ENCODE results near the gene AGMO. TPM values are rescaled to one million over a fixed set of nuclear protein-coding genes. Genes with fewer than 3 reads are reported as not detected.

The AGMO gene
- total RNA-seq, 3 donors from 2014 or later, result 1.4 to 4.3 (median 1.6) TPM

- Histone ChIP-seq H3K4me3 (no peak overlapping the region), H3K9me3 (peaks cover 8 to 10% of the 10 kb centered on the region in 2 donors), H3K27me3 (no peaks in the 10 kb centered on the region), H3K27ac (no peak overlapping the region), H3K36me3 (no peaks in the 10 kb centered on the region), H3K4me1 (no peaks in the 10 kb centered on the region)
- intact Hi-C loops (cut with DNase I; ENCODE audit: low total_unique reads), result no loop called here
- no peak for TF ChIP-seq POLR2AphosphoS5 (IDR thresholded peaks at IDR 0.05)
- TF ChIP-seq, protein P1, sequence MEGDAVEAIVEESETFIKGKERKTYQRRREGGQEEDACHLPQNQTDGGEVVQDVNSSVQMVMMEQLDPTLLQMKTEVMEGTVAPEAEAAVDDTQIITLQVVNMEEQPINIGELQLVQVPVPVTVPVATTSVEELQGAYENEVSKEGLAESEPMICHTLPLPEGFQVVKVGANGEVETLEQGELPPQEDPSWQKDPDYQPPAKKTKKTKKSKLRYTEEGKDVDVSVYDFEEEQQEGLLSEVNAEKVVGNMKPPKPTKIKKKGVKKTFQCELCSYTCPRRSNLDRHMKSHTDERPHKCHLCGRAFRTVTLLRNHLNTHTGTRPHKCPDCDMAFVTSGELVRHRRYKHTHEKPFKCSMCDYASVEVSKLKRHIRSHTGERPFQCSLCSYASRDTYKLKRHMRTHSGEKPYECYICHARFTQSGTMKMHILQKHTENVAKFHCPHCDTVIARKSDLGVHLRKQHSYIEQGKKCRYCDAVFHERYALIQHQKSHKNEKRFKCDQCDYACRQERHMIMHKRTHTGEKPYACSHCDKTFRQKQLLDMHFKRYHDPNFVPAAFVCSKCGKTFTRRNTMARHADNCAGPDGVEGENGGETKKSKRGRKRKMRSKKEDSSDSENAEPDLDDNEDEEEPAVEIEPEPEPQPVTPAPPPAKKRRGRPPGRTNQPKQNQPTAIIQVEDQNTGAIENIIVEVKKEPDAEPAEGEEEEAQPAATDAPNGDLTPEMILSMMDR (IDR thresholded peaks at IDR 0.05), result no peak
- TF ChIP-seq POLR2A (IDR thresholded peaks at IDR 0.05), result no peak
- DNase-seq (ENCODE audit: low spot score in 2 of 2), result no peak
These were observed 19.6 kb upstream of the AGMO start for GRCh38 chr7:15581352-15581951.

DNA sequence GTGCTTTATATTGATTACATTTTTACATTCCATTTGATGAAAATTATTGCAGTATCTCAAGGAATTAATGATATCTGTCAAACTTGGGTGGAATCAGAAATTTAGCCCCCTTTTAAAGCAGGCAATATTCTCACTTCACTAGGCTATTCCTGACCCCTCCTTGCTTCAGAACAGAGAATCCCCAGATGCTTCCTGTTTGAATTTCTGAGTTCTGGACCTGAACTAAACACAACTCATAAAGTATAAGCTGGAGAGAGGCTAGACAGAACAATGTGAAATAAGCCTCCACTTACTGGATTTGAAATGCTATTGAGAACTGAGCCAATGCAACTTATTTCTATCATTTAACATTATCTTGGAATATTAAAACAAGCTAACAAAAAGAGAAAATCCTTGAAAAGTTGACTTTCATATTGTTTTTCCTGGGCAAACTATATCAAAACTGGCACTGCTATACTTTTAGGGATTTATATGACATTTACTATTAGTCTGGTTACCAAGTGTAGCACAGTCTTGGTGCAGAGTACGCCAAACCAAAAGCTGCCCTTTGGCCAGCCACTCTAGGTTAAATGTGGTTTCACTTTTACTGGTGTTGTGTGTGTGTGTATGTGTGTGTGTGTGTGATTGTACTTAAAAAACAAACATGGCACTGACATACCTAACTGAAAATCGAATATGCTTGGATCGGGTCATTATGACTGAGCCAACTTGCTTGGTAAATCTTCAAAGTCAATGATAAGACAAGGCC is 19.0 kb upstream of the AGMO start:
- Histone ChIP-seq H3K27ac (no peak overlapping the region), H3K4me1 (no peaks in the 10 kb centered on the region), H3K4me3 (no peak overlapping the region), H3K36me3 (no peaks in the 10 kb centered on the region), H3K27me3 (no peaks in the 10 kb centered on the region), H3K9me3 (peaks cover 8 to 10% of the 10 kb centered on the region in 2 donors)
- intact Hi-C loops (cut with DNase I; ENCODE audit: low total_unique reads), result no loop called here
- TF ChIP-seq, protein P1 (IDR thresholded peaks at IDR 0.05), result no peak
- TF ChIP-seq POLR2A (IDR thresholded peaks at IDR 0.05) (no peak), POLR2AphosphoS5 (IDR thresholded peaks at IDR 0.05) (no peak)
- no peak for DNase-seq (ENCODE audit: low spot score in 2 of 2)

- no peak overlapping the region for H3K4me3 ChIP-seq
- no peaks in the 10 kb centered on the region for H3K9me3 ChIP-seq
- DNase-seq (ENCODE audit: low spot score in 2 of 2), result no peak
- intact Hi-C loops (cut with DNase I; ENCODE audit: low total_unique reads), result no loop called here
- H3K36me3 ChIP-seq, result no peaks in the 10 kb centered on the region
- no peak for TF ChIP-seq POLR2AphosphoS5 (IDR thresholded peaks at IDR 0.05)
- TF ChIP-seq, protein P1 (IDR thresholded peaks at IDR 0.05), result no peak
- TF ChIP-seq POLR2A (IDR thresholded peaks at IDR 0.05), result no peak
- no peak overlapping the region for H3K27ac ChIP-seq
- H3K27me3 ChIP-seq, result peaks cover 0 to 3% of the 10 kb centered on the region in 2 donors
- H3K4me1 ChIP-seq, result no peaks in the 10 kb centered on the region
These were observed 15.8 kb upstream of the AGMO start for GRCh38 chr7:15577600-15577999.

DNA sequence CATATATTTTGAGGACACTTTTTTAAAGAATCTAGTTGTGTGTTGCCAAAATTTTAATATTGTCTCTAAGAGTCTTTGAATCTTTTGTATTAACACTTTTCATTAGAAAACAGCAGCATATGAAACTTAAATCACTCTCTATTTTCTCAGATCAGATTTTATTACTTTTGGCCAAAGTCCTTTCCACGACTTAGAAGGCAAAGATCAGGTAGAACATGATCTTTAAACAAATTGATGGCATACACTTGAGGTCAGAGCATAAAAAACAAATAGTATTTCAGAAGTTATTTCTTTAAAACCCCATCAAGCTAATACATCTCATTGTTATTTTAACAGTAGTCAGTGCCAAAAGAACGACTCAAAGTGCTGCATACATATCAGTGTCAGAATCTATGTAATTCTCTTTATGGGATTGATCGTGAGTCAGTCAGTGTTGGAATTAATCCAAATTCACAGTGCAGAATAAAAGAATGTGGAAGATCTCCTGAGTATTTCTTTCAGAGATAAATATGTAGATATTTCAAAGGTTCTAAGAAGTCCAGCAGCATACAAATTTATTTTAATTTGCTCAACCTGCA is 9.6 kb upstream of the AGMO start:
- no peak for DNase-seq (ENCODE audit: low spot score in 2 of 2)
- TF ChIP-seq, protein P1 (IDR thresholded peaks at IDR 0.05), result no peak
- Histone ChIP-seq H3K9me3 (no peaks in the 10 kb centered on the region), H3K4me3 (no peak overlapping the region), H3K4me1 (no peaks in the 10 kb centered on the region), H3K36me3 (no peaks in the 10 kb centered on the region), H3K27me3 (peaks cover 0 to 3% of the 10 kb centered on the region in 2 donors), H3K27ac (no peak overlapping the region)
- intact Hi-C loops (cut with DNase I; ENCODE audit: low total_unique reads), result no loop called here

DNA sequence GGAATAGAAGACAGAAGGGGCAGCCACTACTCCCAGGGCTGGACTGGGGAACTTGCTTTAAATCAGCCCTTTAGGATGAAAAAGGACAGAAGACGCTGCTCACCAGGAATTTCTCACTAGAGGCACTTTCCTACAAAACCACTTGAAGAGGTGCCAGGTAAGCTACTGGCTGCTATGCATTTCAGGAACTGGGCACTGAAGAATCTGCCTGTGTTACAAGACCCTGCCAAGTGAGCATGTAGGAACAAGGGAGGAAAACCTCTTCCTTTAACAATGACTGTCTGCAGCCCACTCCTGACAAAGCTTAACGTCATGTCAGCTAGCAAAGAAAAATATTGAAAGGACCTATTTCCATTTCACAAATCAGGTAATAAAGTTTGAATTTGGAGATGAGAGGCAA is 5.8 kb upstream of the AGMO start:
- no peak overlapping the region for H3K4me3 ChIP-seq
- H3K4me1 ChIP-seq, result no peaks in the 10 kb centered on the region
- no peak for DNase-seq (ENCODE audit: low spot score in 2 of 2)
- no peaks in the 10 kb centered on the region for H3K27me3 ChIP-seq
- no peaks in the 10 kb centered on the region for H3K9me3 ChIP-seq
- intact Hi-C loops (cut with DNase I; ENCODE audit: low total_unique reads), result no loop called here
- TF ChIP-seq POLR2AphosphoS5 (IDR thresholded peaks at IDR 0.05) (no peak), POLR2A (IDR thresholded peaks at IDR 0.05) (no peak)
- TF ChIP-seq, protein P1 (IDR thresholded peaks at IDR 0.05), result no peak
- no peak overlapping the region for H3K27ac ChIP-seq
- H3K36me3 ChIP-seq, result no peaks in the 10 kb centered on the region

All from breast epithelium (tissue), 4 donors.